H9 (cell line): Measurements from ENCODE around the gene ALG2. TPM values are rescaled to one million over a fixed set of nuclear protein-coding genes. Genes with fewer than 3 reads are reported as not detected.

ENCODE experiments used
- DNase-seq: peaks from one replicate; pipeline ENCODE4 v3.0.0-alpha.2; 2017
- H2AFZ ChIP-seq: one replicate; pipeline ENCODE4 v1.6.1; 2013; ENCODE audit warnings: mild to moderate bottlenecking, low read length, control low read depth, moderate library complexity
- H2AK5ac ChIP-seq: 2 replicates; pipeline ENCODE4 v1.6.1; 2013; ENCODE audit warnings: low read length, control low read depth, mixed read lengths; ENCODE audit not compliant: insufficient read length
- H2BK120ac ChIP-seq: one replicate; pipeline ENCODE4 v1.6.1; 2013; ENCODE audit warnings: low read depth, mild to moderate bottlenecking, low read length, control low read depth, inconsistent platforms; ENCODE audit not compliant: poor library complexity, severe bottlenecking
- H2BK12ac ChIP-seq: 2 replicates; pipeline ENCODE4 v1.6.1; 2013; ENCODE audit warnings: low read length, control low read depth, mixed read lengths, low read depth; ENCODE audit not compliant: insufficient read length
- H2BK15ac ChIP-seq: 2 replicates; pipeline ENCODE4 v1.6.1; 2013; ENCODE audit warnings: low read depth, low read length, control low read depth
- H2BK20ac ChIP-seq: one replicate; pipeline ENCODE4 v1.6.1; 2013; ENCODE audit warnings: low read depth, mild to moderate bottlenecking, low read length, control low read depth, inconsistent platforms; ENCODE audit not compliant: poor library complexity, severe bottlenecking
- H2BK5ac ChIP-seq: 2 replicates; pipeline ENCODE4 v1.6.1; 2013; ENCODE audit warnings: low read length, control low read depth, mixed read lengths; ENCODE audit not compliant: insufficient read length
- H3K14ac ChIP-seq: 2 replicates; pipeline ENCODE4 v1.6.1; 2013; ENCODE audit warnings: low read length, control low read depth; ENCODE audit not compliant: insufficient read depth
- H3K18ac ChIP-seq: 2 replicates; pipeline ENCODE4 v1.6.1; 2013; ENCODE audit warnings: low read depth, mild to moderate bottlenecking, mixed read lengths, low read length, control low read depth; ENCODE audit not compliant: insufficient read length
- H3K23ac ChIP-seq: 2 replicates; pipeline ENCODE4 v1.6.1; 2013; ENCODE audit warnings: low read length, control low read depth, mixed read lengths, low read depth; ENCODE audit not compliant: insufficient read length
- H3K23me2 ChIP-seq: 2 replicates; pipeline ENCODE4 v1.6.1; 2013; ENCODE audit warnings: low read depth, mild to moderate bottlenecking, mixed read lengths, low read length, control low read depth; ENCODE audit not compliant: insufficient read length, poor library complexity, severe bottlenecking
- H3K27ac ChIP-seq: 2 replicates; pipeline ENCODE4 v1.5.1; 2013; ENCODE audit warnings: low read length, control low read depth, mixed read lengths, low read depth; ENCODE audit not compliant: insufficient read length
- H3K27me3 ChIP-seq: 2 replicates; pipeline ENCODE4 v1.6.1; 2013; ENCODE audit warnings: low read length, control low read depth, inconsistent platforms; ENCODE audit not compliant: insufficient read depth
- H3K4ac ChIP-seq: 2 replicates; pipeline ENCODE4 v1.6.1; 2013; ENCODE audit warnings: low read depth, mild to moderate bottlenecking, control low read depth, inconsistent platforms, low read length, moderate library complexity
- H3K4me1 ChIP-seq: 2 replicates; pipeline ENCODE4 v1.6.1; 2013; ENCODE audit warnings: low read length, control low read depth, inconsistent platforms; ENCODE audit not compliant: insufficient read depth
- H3K4me2 ChIP-seq: 2 replicates; pipeline ENCODE4 v1.6.1; 2013; ENCODE audit warnings: low read length, control low read depth, mixed read lengths; ENCODE audit not compliant: insufficient read length, insufficient read depth
- H3K56ac ChIP-seq: 2 replicates; pipeline ENCODE4 v1.6.1; 2013; ENCODE audit warnings: low read depth, mild to moderate bottlenecking, mixed read lengths, low read length, control low read depth; ENCODE audit not compliant: insufficient read length
- H3K79me1 ChIP-seq: 2 replicates; pipeline ENCODE4 v1.6.1; 2013; ENCODE audit warnings: low read depth, mild to moderate bottlenecking, moderate library complexity, low read length, control low read depth, inconsistent platforms; ENCODE audit not compliant: insufficient read depth, poor library complexity, severe bottlenecking
- H3K79me2 ChIP-seq: 2 replicates; pipeline ENCODE4 v1.6.1; 2013; ENCODE audit warnings: low read length, control low read depth, inconsistent platforms; ENCODE audit not compliant: insufficient read depth
- H3K9ac ChIP-seq: 2 replicates; pipeline ENCODE4 v1.6.1; 2013; ENCODE audit warnings: low read length, control low read depth, mixed read lengths; ENCODE audit not compliant: insufficient read length; ENCODE audit errors: extremely low read depth
- H3K9me3 ChIP-seq: one replicate; pipeline ENCODE4 v1.6.1; 2013; ENCODE audit warnings: low read depth, low read length, inconsistent platforms; ENCODE audit not compliant: control insufficient read depth
- H3T11ph ChIP-seq: one replicate; pipeline ENCODE4 v1.6.1; 2013; ENCODE audit warnings: mild to moderate bottlenecking, low read length, control low read depth, inconsistent platforms
- H4K20me1 ChIP-seq: one replicate; pipeline ENCODE4 v1.6.1; 2013; ENCODE audit not compliant: control insufficient read depth, insufficient read length, insufficient read depth
- H4K5ac ChIP-seq: 2 replicates; pipeline ENCODE4 v1.6.1; 2013; ENCODE audit warnings: low read depth, mild to moderate bottlenecking, mixed read lengths, low read length, control low read depth; ENCODE audit not compliant: insufficient read length
- H4K8ac ChIP-seq: replicated peaks from 2 replicates; pipeline ENCODE4 v1.6.1; 2013; ENCODE audit warnings: low read length, control low read depth, mixed read lengths, low read depth; ENCODE audit not compliant: insufficient read length
- H4K91ac ChIP-seq: 2 replicates; pipeline ENCODE4 v1.6.1; 2013; ENCODE audit warnings: low read depth, mild to moderate bottlenecking, moderate library complexity, mixed read lengths, low read length, control low read depth; ENCODE audit not compliant: insufficient read length
- H3K27ac Mint-ChIP-seq, 3 experiments: 2 replicates in 2 of 3; 3 replicates in 1 of 3; pipeline ENCODE4 v1.8.0; 2020 to 2021; ENCODE audit warnings: mixed read lengths in 3 of 3, mild to moderate bottlenecking in 1 of 3, moderate library complexity in 1 of 3
- H3K27me3 Mint-ChIP-seq: 2 replicates; pipeline ENCODE4 v1.8.0; 2021; ENCODE audit warnings: low read depth, mild to moderate bottlenecking, moderate library complexity, mixed read lengths
- H3K36me3 Mint-ChIP-seq, 3 experiments: 2 replicates in 2 of 3; 3 replicates in 1 of 3; pipeline ENCODE4 v1.8.0; 2020 to 2021; ENCODE audit warnings: low read depth in 3 of 3, mixed read lengths in 3 of 3; ENCODE audit not compliant: insufficient read depth in 1 of 3
- H3K4me1 Mint-ChIP-seq, 2 experiments: 2 replicates each; pipeline ENCODE4 v1.8.0; 2020; ENCODE audit warnings: mixed read lengths in 2 of 2
- H3K4me3 Mint-ChIP-seq, 2 experiments: 2 replicates in 1 of 2; 3 replicates in 1 of 2; pipeline ENCODE4 v1.8.0; 2020 to 2021; ENCODE audit warnings: mild to moderate bottlenecking in 2 of 2, mixed read lengths in 2 of 2, moderate library complexity in 1 of 2
- H3K9me3 Mint-ChIP-seq, 2 experiments: 2 replicates in 1 of 2; 3 replicates in 1 of 2; pipeline ENCODE4 v1.8.0; 2020; ENCODE audit warnings: mild to moderate bottlenecking in 2 of 2, mixed read lengths in 2 of 2, moderate library complexity in 1 of 2
- WGBS: extraction: QIAGEN DNeasy Blood & Tissue Kit; methylation state at CpG from one replicate; pipeline ENCODE4 v1.1.7; 2013; ENCODE audit warnings: missing lambda C conversion rate, low lambda C conversion rate, mixed read lengths; ENCODE audit not compliant: insufficient read length; ENCODE audit errors: extremely low coverage; 5-methylcytosine and 5-hydroxymethylcytosine counted together
- total RNA-seq: library from RNA; stranded (reverse); gene quantifications from 2 replicates; pipeline ENCODE4 v1.2.1, GENCODE V29; 2021
- TF ChIP-seq, protein P1 (sequence below): fragments of 200-600 bp; sonication (generic); conservative IDR thresholded peaks from 3 replicates; pipeline ENCODE4 v1.8.0; 2021; ENCODE audit warnings: antibody characterized with exemption, mild to moderate bottlenecking

Gene ALG2
- total RNA-seq, 1 experiment from 2014 or later = 30.1 TPM

DNA sequence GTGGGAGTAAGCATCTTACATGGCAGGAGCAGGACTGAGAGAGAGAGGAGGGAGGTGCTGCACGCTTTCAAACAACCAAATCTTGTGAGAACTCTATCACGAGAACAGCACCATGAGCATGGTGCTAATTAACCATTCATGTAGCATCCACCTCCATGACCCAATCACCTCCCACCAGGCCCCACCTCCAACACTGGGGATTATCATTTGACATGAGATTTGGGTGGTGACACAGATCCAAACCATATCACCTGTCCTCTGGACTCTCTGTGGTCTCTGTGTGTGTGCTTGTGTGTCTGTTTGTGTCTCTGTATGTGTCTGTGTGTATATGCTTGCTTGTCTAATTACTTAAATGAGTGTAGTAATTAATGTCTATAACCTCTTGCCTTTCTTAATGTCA, 31.4 kb upstream of the ALG2 start:
- Histone ChIP-seq H2BK12ac (no peak overlapping the region), H3K23ac (no peak overlapping the region), H3K4ac (no peak overlapping the region), H2BK5ac (no peak overlapping the region), H4K91ac (no peak overlapping the region), H4K8ac (no peak overlapping the region), H3K79me2 (no peaks in the 10 kb centered on the region), H4K20me1 (no peaks in the 10 kb centered on the region), H2AFZ (no peak overlapping the region), H2BK20ac (no peak overlapping the region), H2BK15ac (no peak overlapping the region), H3K23me2 (no peaks in the 10 kb centered on the region), H4K5ac (no peak overlapping the region), H3K18ac (no peak overlapping the region), H3K14ac (no peak overlapping the region), H3K27ac (no peak overlapping the region), H3K4me2 (no peak overlapping the region), H3K79me1 (no peaks in the 10 kb centered on the region), H3K4me1 (no peaks in the 10 kb centered on the region), H3K9me3 (no peaks in the 10 kb centered on the region), H3K9ac (no peak overlapping the region), H3K56ac (no peak overlapping the region), H3K27me3 (no peaks in the 10 kb centered on the region), H2AK5ac (no peak overlapping the region), H3T11ph (no peak overlapping the region), H2BK120ac (no peak overlapping the region)
- peaks cover 1% of the 10 kb centered on the region; the same call in 1 of the 2 replicates for H3K27me3 Mint-ChIP-seq
- no peaks in the 10 kb centered on the region for H3K36me3 Mint-ChIP-seq
- H3K4me1 Mint-ChIP-seq = peaks cover 3% of the 10 kb centered on the region in 2 experiments; a peak in 1 of 4 replicates
- WGBS = no CpG with 5 or more reads among the region's 2 CpGs
- TF ChIP-seq, protein P1, sequence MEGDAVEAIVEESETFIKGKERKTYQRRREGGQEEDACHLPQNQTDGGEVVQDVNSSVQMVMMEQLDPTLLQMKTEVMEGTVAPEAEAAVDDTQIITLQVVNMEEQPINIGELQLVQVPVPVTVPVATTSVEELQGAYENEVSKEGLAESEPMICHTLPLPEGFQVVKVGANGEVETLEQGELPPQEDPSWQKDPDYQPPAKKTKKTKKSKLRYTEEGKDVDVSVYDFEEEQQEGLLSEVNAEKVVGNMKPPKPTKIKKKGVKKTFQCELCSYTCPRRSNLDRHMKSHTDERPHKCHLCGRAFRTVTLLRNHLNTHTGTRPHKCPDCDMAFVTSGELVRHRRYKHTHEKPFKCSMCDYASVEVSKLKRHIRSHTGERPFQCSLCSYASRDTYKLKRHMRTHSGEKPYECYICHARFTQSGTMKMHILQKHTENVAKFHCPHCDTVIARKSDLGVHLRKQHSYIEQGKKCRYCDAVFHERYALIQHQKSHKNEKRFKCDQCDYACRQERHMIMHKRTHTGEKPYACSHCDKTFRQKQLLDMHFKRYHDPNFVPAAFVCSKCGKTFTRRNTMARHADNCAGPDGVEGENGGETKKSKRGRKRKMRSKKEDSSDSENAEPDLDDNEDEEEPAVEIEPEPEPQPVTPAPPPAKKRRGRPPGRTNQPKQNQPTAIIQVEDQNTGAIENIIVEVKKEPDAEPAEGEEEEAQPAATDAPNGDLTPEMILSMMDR = no peak
- H3K27ac Mint-ChIP-seq = peak overlapping the region in 1 of 3 experiments; percentile 85; a peak in 1 of 7 replicates
- no peaks in the 10 kb centered on the region; a peak in 1 of 5 replicates for H3K9me3 Mint-ChIP-seq
- no peak overlapping the region for H3K4me3 Mint-ChIP-seq
- no peak for DNase-seq
